ENCODE results near the gene PINK1. TPM values are rescaled to one million over a fixed set of nuclear protein-coding genes. Genes with fewer than 3 reads are reported as not detected.
"Not testable (repeated sequence)": the region's sequence is repeated elsewhere in the genome, so short reads cannot be mapped to it uniquely, and the experiment has no call there.

Gene PINK1
- total and polyA plus RNA-seq, 8 donors = 28.6 to 56.3 (median 35.3) TPM

- peaks cover 0 to 8% of the 10 kb centered on the region in 2 donors for H3K36me3 ChIP-seq
- H3K27ac ChIP-seq = no peak overlapping the region
- no peaks in the 10 kb centered on the region for H3K4me1 ChIP-seq
- TF ChIP-seq, protein P1, sequence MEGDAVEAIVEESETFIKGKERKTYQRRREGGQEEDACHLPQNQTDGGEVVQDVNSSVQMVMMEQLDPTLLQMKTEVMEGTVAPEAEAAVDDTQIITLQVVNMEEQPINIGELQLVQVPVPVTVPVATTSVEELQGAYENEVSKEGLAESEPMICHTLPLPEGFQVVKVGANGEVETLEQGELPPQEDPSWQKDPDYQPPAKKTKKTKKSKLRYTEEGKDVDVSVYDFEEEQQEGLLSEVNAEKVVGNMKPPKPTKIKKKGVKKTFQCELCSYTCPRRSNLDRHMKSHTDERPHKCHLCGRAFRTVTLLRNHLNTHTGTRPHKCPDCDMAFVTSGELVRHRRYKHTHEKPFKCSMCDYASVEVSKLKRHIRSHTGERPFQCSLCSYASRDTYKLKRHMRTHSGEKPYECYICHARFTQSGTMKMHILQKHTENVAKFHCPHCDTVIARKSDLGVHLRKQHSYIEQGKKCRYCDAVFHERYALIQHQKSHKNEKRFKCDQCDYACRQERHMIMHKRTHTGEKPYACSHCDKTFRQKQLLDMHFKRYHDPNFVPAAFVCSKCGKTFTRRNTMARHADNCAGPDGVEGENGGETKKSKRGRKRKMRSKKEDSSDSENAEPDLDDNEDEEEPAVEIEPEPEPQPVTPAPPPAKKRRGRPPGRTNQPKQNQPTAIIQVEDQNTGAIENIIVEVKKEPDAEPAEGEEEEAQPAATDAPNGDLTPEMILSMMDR (IDR thresholded peaks at IDR 0.05) = no peak
- H3K4me3 ChIP-seq = no peak overlapping the region
- no peaks in the 10 kb centered on the region for H3K27me3 ChIP-seq
- intact Hi-C loops (cut with DNase I) = no loop called here
- DNase-seq = no peak
- H3K9me3 ChIP-seq = no peaks in the 10 kb centered on the region
- ATAC-seq = no peak
These were observed 37.7 kb downstream of the PINK1 start for GRCh38 chr1:20670936-20671335.

GRCh38 chr1:20672265-20672632, 39.0 kb downstream of the PINK1 start:
- ATAC-seq (no peak), DNase-seq (no peak)
- TF ChIP-seq, protein P1 (IDR thresholded peaks at IDR 0.05) = no peak
- Histone ChIP-seq H3K27ac (no peak overlapping the region), H3K4me3 (no peak overlapping the region), H3K27me3 (no peaks in the 10 kb centered on the region), H3K9me3 (no peaks in the 10 kb centered on the region), H3K4me1 (no peaks in the 10 kb centered on the region), H3K36me3 (peaks cover 0 to 8% of the 10 kb centered on the region in 2 donors)
- intact Hi-C loops (cut with DNase I) = no loop called here

DNA sequence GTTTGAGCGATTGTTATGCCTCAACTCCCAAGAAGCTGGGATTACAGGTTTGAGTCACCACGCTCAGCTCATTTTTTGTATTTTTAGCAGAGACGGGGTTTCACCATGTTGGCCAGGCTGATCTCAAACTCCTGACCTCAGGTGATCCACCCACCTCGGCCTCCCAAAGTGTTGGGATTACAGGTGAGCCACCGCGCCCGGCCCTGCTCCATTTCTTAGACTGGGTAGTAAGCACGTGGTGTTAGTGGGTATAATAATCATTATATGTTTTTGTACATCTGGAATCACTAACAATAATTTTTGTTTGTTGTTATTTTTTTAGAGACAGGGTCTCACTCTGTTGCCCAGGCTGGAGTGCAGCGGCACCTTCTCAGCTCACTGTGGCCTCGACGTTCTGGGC, 40.4 kb downstream of the PINK1 start:
- ATAC-seq; intact Hi-C loops (cut with DNase I); H3K4me1 ChIP-seq; H3K9me3 ChIP-seq; DNase-seq; H3K36me3 ChIP-seq; H3K4me3 ChIP-seq; H3K27me3 ChIP-seq; H3K27ac ChIP-seq: not testable (repeated sequence)

DNA sequence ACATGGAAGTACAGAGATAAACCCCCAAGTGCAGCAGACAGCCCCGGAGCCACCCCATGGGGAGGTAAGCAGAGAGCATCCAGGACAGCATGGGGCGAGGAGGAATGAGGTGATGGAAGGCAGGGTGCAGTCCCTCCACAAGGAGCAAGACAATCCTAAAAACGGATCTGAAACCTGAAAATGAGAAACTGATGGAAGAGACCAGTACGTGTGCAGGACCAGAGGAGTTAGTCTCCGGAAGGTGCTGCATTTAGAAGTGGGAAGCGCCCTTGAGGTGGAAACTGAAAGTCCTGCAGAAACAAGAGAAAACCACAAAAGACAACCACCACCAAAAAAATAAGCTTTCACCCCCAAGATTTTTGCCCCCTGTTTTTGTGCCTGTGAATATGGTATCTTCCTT, 45.3 kb downstream of the PINK1 start:
- ATAC-seq (no peak), DNase-seq (no peak)
- Histone ChIP-seq H3K9me3 (no peaks in the 10 kb centered on the region), H3K27ac (no peak overlapping the region), H3K4me3 (no peak overlapping the region), H3K4me1 (peaks cover 0 to 6% of the 10 kb centered on the region in 2 donors), H3K27me3 (no peaks in the 10 kb centered on the region), H3K36me3 (no peaks in the 10 kb centered on the region)
- intact Hi-C loops (cut with DNase I) = no loop called here
- TF ChIP-seq, protein P1 (IDR thresholded peaks at IDR 0.05) = no peak

DNA sequence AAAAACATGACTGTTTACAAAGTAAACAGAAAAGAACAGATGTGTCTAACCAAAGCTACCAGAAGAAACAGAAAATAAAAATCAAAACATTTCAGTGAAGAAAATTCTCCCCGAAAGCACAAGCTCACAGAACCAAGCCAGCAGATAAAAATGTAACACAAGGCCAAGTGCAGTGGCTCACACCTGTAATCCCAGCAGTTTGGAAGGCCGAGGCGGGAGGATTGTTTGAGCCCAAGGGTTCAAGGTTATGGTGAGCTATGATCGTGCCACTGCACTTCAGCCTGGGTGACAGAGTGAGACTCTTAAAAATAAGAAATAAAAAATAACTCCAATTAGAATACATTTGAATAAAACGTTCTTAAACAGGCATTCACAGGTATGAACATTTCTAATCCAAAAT, 47.0 kb downstream of the PINK1 start:
- Histone ChIP-seq H3K36me3 (no peaks in the 10 kb centered on the region), H3K9me3 (no peaks in the 10 kb centered on the region), H3K27me3 (no peaks in the 10 kb centered on the region), H3K27ac (no peak overlapping the region), H3K4me3 (no peak overlapping the region), H3K4me1 (peaks cover 0 to 6% of the 10 kb centered on the region in 2 donors)
- intact Hi-C loops (cut with DNase I) = no loop called here
- TF ChIP-seq, protein P1 (IDR thresholded peaks at IDR 0.05) = no peak
- ATAC-seq (no peak), DNase-seq (no peak)

DNA sequence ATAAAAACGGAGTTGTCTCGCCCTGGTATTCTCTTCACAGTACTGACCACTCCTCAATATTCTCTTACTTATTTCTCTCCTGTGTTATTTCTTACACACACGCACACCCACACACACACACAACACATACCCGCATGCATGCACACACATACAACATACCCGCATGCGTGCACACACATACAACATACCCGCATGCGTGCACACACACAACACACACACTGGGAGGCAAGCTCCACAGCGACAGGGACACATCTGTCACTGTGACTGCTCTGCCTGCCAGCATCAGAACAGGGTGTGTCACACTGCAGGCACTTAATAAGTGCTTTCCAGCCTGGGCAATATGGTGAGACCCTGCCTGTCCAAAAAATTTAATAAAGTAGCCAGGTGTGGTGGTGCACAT, 48.7 kb downstream of the PINK1 start:
- H3K4me1 ChIP-seq = peaks cover 0 to 6% of the 10 kb centered on the region in 2 donors
- intact Hi-C loops (cut with DNase I) = no loop called here
- H3K9me3 ChIP-seq = no peaks in the 10 kb centered on the region
- DNase-seq (no peak), ATAC-seq (no peak)
- H3K27ac ChIP-seq = no peak overlapping the region
- no peaks in the 10 kb centered on the region for H3K36me3 ChIP-seq
- no peak overlapping the region for H3K4me3 ChIP-seq
- TF ChIP-seq, protein P1 (IDR thresholded peaks at IDR 0.05) = no peak
- H3K27me3 ChIP-seq = no peaks in the 10 kb centered on the region

All from left lung (tissue), 10 donors.